OCI-LY3 (cell line): Measurements from ENCODE around the gene TAC4.

Experiments used
- H2AFZ ChIP-seq: fragments of 200-600, 300-600 bp; shearing (Covaris generic); 2 replicates; pipeline ENCODE4 v1.6.0; 2014; ENCODE audit warnings: antibody characterized with exemption, low read depth, low read length
- H3K27ac ChIP-seq: fragments of 200-600, 300-600 bp; sonication (generic); 2 replicates; pipeline ENCODE4 v1.5.1; 2014; ENCODE audit warnings: mild to moderate bottlenecking, low read length, moderate library complexity, mixed read lengths
- H3K27me3 ChIP-seq: fragments of 200-600, 300-600 bp; sonication (generic); 2 replicates; pipeline ENCODE4 v1.6.1; 2014; ENCODE audit warnings: low read depth, low read length, mixed read lengths
- H3K36me3 ChIP-seq: fragments of 200-600, 300-600 bp; sonication (generic); replicated peaks from 2 replicates; pipeline ENCODE3; 2014; ENCODE audit warnings: low read depth, low read length, mixed read lengths
- H3K4me1 ChIP-seq: fragments of 300-600, 200-600 bp; sonication (generic); 2 replicates; pipeline ENCODE4 v1.6.1; 2014; ENCODE audit warnings: low read length, mixed read lengths
- H3K4me2 ChIP-seq: fragments of 200-600, 300-600 bp; sonication (generic); 2 replicates; pipeline ENCODE4 v1.6.1; 2014; ENCODE audit warnings: low read length, mixed read lengths
- H3K4me3 ChIP-seq: fragments of 300-600, 200-600 bp; sonication (generic); 2 replicates; pipeline ENCODE4 v1.5.1; 2014; ENCODE audit warnings: antibody characterized with exemption, mild to moderate bottlenecking, low read length, moderate library complexity
- H3K79me2 ChIP-seq: fragments of 300-600, 200-600 bp; shearing (Covaris generic); 2 replicates; pipeline ENCODE4 v1.6.1; 2014; ENCODE audit warnings: mild to moderate bottlenecking, low read length, mixed read lengths
- H3K9ac ChIP-seq: fragments of 300-600, 200-600 bp; shearing (Covaris generic); 2 replicates; pipeline ENCODE4 v1.6.0; 2014; ENCODE audit warnings: mild to moderate bottlenecking, low read length, moderate library complexity
- H3K9me3 ChIP-seq: fragments of 200-600, 300-600 bp; shearing (Covaris generic); 2 replicates; pipeline ENCODE4 v1.6.1; 2014; ENCODE audit warnings: low read length, mixed read lengths; ENCODE audit not compliant: insufficient read depth
- H4K20me1 ChIP-seq: fragments of 200-600, 300-600 bp; sonication (generic); 2 replicates; pipeline ENCODE4 v1.6.1; 2016; ENCODE audit warnings: low read length, mixed read lengths; ENCODE audit not compliant: insufficient read depth
- EZH2phosphoT487 ChIP-seq: fragments of 200-600 bp; shearing (Covaris generic); IDR thresholded peaks from 2 replicates; pipeline ENCODE4 v1.6.1; 2018; ENCODE audit warnings: antibody characterized with exemption, mixed run types, low read depth
- TF ChIP-seq, protein P1 (sequence below): fragments of 200-600, 300-600 bp; sonication (generic); IDR thresholded peaks from 2 replicates; pipeline ENCODE4 v1.5.1; 2014; ENCODE audit warnings: antibody characterized with exemption, low read length, low read depth

The TAC4 gene

DNA sequence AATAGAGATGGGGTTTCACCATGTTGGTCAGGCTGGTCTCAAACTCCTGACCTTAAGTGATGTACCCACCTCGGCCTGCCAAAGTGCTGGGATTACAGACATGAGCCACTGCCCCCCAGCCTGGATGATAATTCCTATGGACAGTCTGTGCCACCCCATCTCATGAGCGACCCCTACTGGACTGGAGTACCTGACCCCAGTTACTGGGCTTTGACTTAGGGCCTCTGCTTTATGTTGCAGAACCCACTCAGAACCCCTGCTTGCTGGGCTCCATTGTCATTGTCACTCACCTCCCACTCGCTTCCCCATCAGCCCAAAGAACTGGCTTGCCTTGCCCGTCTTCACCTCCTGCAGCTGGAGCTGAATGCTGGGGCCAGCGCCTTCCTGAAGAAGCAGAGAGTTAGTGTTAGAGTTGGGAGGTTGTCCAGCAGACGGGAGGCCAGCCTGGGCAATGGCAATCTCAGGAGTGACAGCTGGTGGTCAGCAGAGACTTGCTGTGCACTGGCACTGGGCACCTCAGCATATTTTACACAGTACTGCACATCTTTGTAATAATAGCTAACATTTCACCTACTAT is 4.0 kb downstream of the TAC4 start:
- no peaks in the 10 kb centered on the region for H3K79me2 ChIP-seq
- no peak overlapping the region for H3K27ac ChIP-seq
- H3K9me3 ChIP-seq, result no peaks in the 10 kb centered on the region
- no peak overlapping the region for H3K9ac ChIP-seq
- H3K27me3 ChIP-seq, result no peaks in the 10 kb centered on the region
- no peak overlapping the region for H3K4me3 ChIP-seq
- no peaks in the 10 kb centered on the region for H4K20me1 ChIP-seq
- H3K4me2 ChIP-seq, result no peak overlapping the region
- H3K4me1 ChIP-seq, result no peaks in the 10 kb centered on the region
- TF ChIP-seq, protein P1, sequence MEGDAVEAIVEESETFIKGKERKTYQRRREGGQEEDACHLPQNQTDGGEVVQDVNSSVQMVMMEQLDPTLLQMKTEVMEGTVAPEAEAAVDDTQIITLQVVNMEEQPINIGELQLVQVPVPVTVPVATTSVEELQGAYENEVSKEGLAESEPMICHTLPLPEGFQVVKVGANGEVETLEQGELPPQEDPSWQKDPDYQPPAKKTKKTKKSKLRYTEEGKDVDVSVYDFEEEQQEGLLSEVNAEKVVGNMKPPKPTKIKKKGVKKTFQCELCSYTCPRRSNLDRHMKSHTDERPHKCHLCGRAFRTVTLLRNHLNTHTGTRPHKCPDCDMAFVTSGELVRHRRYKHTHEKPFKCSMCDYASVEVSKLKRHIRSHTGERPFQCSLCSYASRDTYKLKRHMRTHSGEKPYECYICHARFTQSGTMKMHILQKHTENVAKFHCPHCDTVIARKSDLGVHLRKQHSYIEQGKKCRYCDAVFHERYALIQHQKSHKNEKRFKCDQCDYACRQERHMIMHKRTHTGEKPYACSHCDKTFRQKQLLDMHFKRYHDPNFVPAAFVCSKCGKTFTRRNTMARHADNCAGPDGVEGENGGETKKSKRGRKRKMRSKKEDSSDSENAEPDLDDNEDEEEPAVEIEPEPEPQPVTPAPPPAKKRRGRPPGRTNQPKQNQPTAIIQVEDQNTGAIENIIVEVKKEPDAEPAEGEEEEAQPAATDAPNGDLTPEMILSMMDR, result peak; percentile 51
- no peak for TF ChIP-seq EZH2phosphoT487
- H3K36me3 ChIP-seq, result no peaks in the 10 kb centered on the region
- no peak overlapping the region for H2AFZ ChIP-seq

- no peak overlapping the region for H3K4me2 ChIP-seq
- no peaks in the 10 kb centered on the region for H3K36me3 ChIP-seq
- TF ChIP-seq EZH2phosphoT487, result no peak
- TF ChIP-seq, protein P1, result no peak
Observed at GRCh38 chr17:49842846-49843245, 5.0 kb downstream of the TAC4 start.

GRCh38 chr17:49842371-49842770 is 5.5 kb downstream of the TAC4 start:
- H3K4me3 ChIP-seq, result no peak overlapping the region
- no peaks in the 10 kb centered on the region for H3K4me1 ChIP-seq
- no peaks in the 10 kb centered on the region for H4K20me1 ChIP-seq
- H3K79me2 ChIP-seq, result no peaks in the 10 kb centered on the region
- H3K27ac ChIP-seq, result no peak overlapping the region
- no peak overlapping the region for H3K9ac ChIP-seq
- H3K27me3 ChIP-seq, result no peaks in the 10 kb centered on the region
- TF ChIP-seq EZH2phosphoT487, result no peak
- TF ChIP-seq, protein P1, result no peak
- H3K9me3 ChIP-seq, result no peaks in the 10 kb centered on the region
- no peak overlapping the region for H3K4me2 ChIP-seq
- no peaks in the 10 kb centered on the region for H3K36me3 ChIP-seq
- no peak overlapping the region for H2AFZ ChIP-seq

More at GRCh38 chr17:49842846-49843245, 5.0 kb downstream of the TAC4 start:
- no peak overlapping the region for H3K27ac ChIP-seq
- no peak overlapping the region for H3K9ac ChIP-seq
- no peak overlapping the region for H3K4me3 ChIP-seq
- H3K27me3 ChIP-seq, result no peaks in the 10 kb centered on the region
- no peaks in the 10 kb centered on the region for H3K79me2 ChIP-seq
- H3K9me3 ChIP-seq, result no peaks in the 10 kb centered on the region
- H3K4me1 ChIP-seq, result no peaks in the 10 kb centered on the region
- no peaks in the 10 kb centered on the region for H4K20me1 ChIP-seq
- H2AFZ ChIP-seq, result no peak overlapping the region

- Histone ChIP-seq H3K4me3 (no peak overlapping the region), H2AFZ (no peak overlapping the region), H4K20me1 (no peaks in the 10 kb centered on the region), H3K4me2 (no peak overlapping the region), H3K9ac (no peak overlapping the region), H3K79me2 (no peaks in the 10 kb centered on the region), H3K27ac (no peak overlapping the region), H3K9me3 (no peaks in the 10 kb centered on the region), H3K27me3 (no peaks in the 10 kb centered on the region), H3K4me1 (no peaks in the 10 kb centered on the region), H3K36me3 (no peaks in the 10 kb centered on the region)
- TF ChIP-seq, protein P1, result peak; percentile 15; the same call in 1 of the 2 replicates
- TF ChIP-seq EZH2phosphoT487, result no peak
Observed at GRCh38 chr17:49841548-49841947, 6.3 kb downstream of the TAC4 start.
